GM21717 (cell line): ENCODE data around the gene PRPF6.

ENCODE experiments used
- ATAC-seq: cut with Tn5 transposase; IDR thresholded peaks from one replicate; pipeline ENCODE4 v1.9.1; 2021; ENCODE audit warnings: mild to moderate bottlenecking, moderate library complexity; ENCODE audit not compliant: unreplicated experiment

PRPF6 gene

GRCh38 chr20:64073476-64074183, 92.7 kb downstream of the PRPF6 start:
- no peak for ATAC-seq

- ATAC-seq = no peak
Observed at GRCh38 chr20:64074184-64074789, 93.4 kb downstream of the PRPF6 start.

GRCh38 chr20:64074963-64075362, 94.0 kb downstream of the PRPF6 start:
- no peak for ATAC-seq

- no peak for ATAC-seq
Observed at GRCh38 chr20:64075556-64075955, 94.6 kb downstream of the PRPF6 start.

- ATAC-seq = no peak
Observed at GRCh38 chr20:64076061-64076997, 95.4 kb downstream of the PRPF6 start.

- no peak for ATAC-seq
Observed at GRCh38 chr20:64077094-64077493, 96.2 kb downstream of the PRPF6 start.

GRCh38 chr20:64077541-64077875, 96.6 kb downstream of the PRPF6 start:
- no peak for ATAC-seq

- no peak for ATAC-seq
Observed at GRCh38 chr20:64077876-64078551, 97.1 kb downstream of the PRPF6 start.

- no peak for ATAC-seq
Observed at GRCh38 chr20:64078934-64079272, 98.0 kb downstream of the PRPF6 start.

GRCh38 chr20:64079273-64080012, 98.5 kb downstream of the PRPF6 start, which contains the start of gene RGS19:
TSS of gene RGS19 (minus strand) at chr20:64079518. CDS start at chr20:64076886, 2,632 bp downstream.
- ATAC-seq = peak; percentile 26

- ATAC-seq = peak; percentile 4
Observed at GRCh38 chr20:64080013-64080812, 99.3 kb downstream of the PRPF6 start, which contains the start of gene OPRL1. TSS of gene OPRL1 (plus strand) at chr20:64080082. CDS start at chr20:64092721, 12,639 bp downstream.

- ATAC-seq = no peak
Observed at GRCh38 chr20:64080813-64081623, 100.1 kb downstream of the PRPF6 start.

GRCh38 chr20:64081624-64081964, 100.7 kb downstream of the PRPF6 start:
- ATAC-seq = no peak

GRCh38 chr20:64082126-64082731, 101.3 kb downstream of the PRPF6 start:
- ATAC-seq = no peak
